A673 (cell line): ENCODE data around the gene HOXD9. TPM values are rescaled to one million over a fixed set of nuclear protein-coding genes. Genes with fewer than 3 reads are reported as not detected.
A peak's percentile ranks its signal among the peaks of the same experiment; 100 is the strongest.

Experiments used
- BruUV-seq: library from RNA; stranded (reverse); fragments of 400-500 nt; replicated peaks from 2 replicates; lab custom pipeline; 2021; lab: Mats Ljungman, UMichigan
- CTCF ChIA-PET: fragments of 300-600 bp; sonication (Branson Sonifier 250); formaldehyde crosslinking; loops from one replicate; lab custom pipeline; 2022; ENCODE audit warnings: antibody characterized with exemption; lab: Charles Lee
- POLR2A ChIA-PET: fragments of 300-600 bp; sonication (Branson Sonifier 250); formaldehyde crosslinking; loops from one replicate; lab custom pipeline; 2022; ENCODE audit warnings: antibody characterized with exemption; ENCODE audit not compliant: low non-redundant PET; lab: Charles Lee
- DNase-seq: peaks from one replicate; pipeline ENCODE4 v3.0.0-alpha.2; 2015; ENCODE audit warnings: low spot score
- H3K27ac ChIP-seq: fragments of 200-600 bp; sonication (generic); 2 replicates; pipeline ENCODE4 v1.5.1; 2016; ENCODE audit warnings: mixed run types, low read depth, mild to moderate bottlenecking, mixed read lengths, antibody characterized with exemption, low read length; ENCODE audit not compliant: poor library complexity, severe bottlenecking
- H3K27me3 ChIP-seq: fragments of 200-600 bp; sonication (generic); replicated peaks from 2 replicates; pipeline ENCODE4 v1.6.1; 2017; ENCODE audit warnings: mixed run types, low read depth, mild to moderate bottlenecking, mixed read lengths, antibody characterized with exemption, low read length; ENCODE audit not compliant: insufficient read depth, poor library complexity
- H3K36me3 ChIP-seq: fragments of 200-600 bp; sonication (generic); 2 replicates; pipeline ENCODE4 v1.6.1; 2016; ENCODE audit warnings: mixed run types, mild to moderate bottlenecking, mixed read lengths, antibody characterized with exemption, low read length; ENCODE audit not compliant: insufficient read depth, poor library complexity, severe bottlenecking
- H3K4me1 ChIP-seq: fragments of 200-600 bp; sonication (generic); 2 replicates; pipeline ENCODE4 v1.6.1; 2017; ENCODE audit warnings: mixed run types, mild to moderate bottlenecking, mixed read lengths, antibody characterized with exemption, low read length; ENCODE audit not compliant: insufficient read depth, poor library complexity, severe bottlenecking
- H3K4me3 ChIP-seq: fragments of 200-600 bp; sonication (generic); 2 replicates; pipeline ENCODE4 v1.5.1; 2016; ENCODE audit warnings: low read depth, mixed run types, mild to moderate bottlenecking, mixed read lengths, low read length; ENCODE audit not compliant: poor library complexity, severe bottlenecking
- H3K9me3 ChIP-seq: fragments of 200-600 bp; sonication (generic); 2 replicates; pipeline ENCODE4 v1.6.1; 2016; ENCODE audit warnings: mixed run types, low read depth, mild to moderate bottlenecking, mixed read lengths, antibody characterized with exemption, low read length; ENCODE audit not compliant: poor library complexity, severe bottlenecking
- CTCF ChIP-seq: fragments of 300-800, 200-600 bp; sonication (generic); conservative IDR thresholded peaks from 2 replicates; pipeline ENCODE4 v1.5.1; 2017; ENCODE audit warnings: low read depth, mild to moderate bottlenecking, antibody characterized with exemption, low read length, moderate library complexity, mixed read lengths
- EZH2 ChIP-seq: fragments of 200-600 bp; sonication (generic); IDR thresholded peaks from 2 replicates; pipeline ENCODE4 v1.6.1; 2017; ENCODE audit warnings: borderline replicate concordance, low read depth, mild to moderate bottlenecking, mixed read lengths, antibody characterized with exemption, low read length; ENCODE audit not compliant: poor library complexity, severe bottlenecking
- intact Hi-C: fragments of 100-400 bp; cut with micrococcal nuclease; formaldehyde crosslinking; loops from one replicate; pipeline ENCODE4 v1.10.0; 2022; ENCODE audit not compliant: unreplicated experiment
- total RNA-seq: library from RNA; stranded (reverse); gene quantifications from 2 replicates; pipeline ENCODE4 v1.2.3, GENCODE V29; 2021

HOXD9 gene
- total RNA-seq, 1 experiment from 2014 or later, result 63.0 TPM

- DNase-seq, result peak; percentile 73
- intact Hi-C loops, result loop anchor here (2.0 to 5.0 kb wide), 4 partner anchors 719 to 884 kb away; no protein-coding TSS in a partner anchor
- no peaks in the 10 kb centered on the region for H3K36me3 ChIP-seq
- CTCF ChIA-PET, result interaction anchor here (1.0 to 1.9 kb wide), 4 partner anchors 11 to 835 kb away, joined by 4 to 9 read pairs (median 6); no protein-coding TSS in a partner anchor
- peak overlapping the region; percentile 45 for H3K4me3 ChIP-seq
- H3K9me3 ChIP-seq, result no peaks in the 10 kb centered on the region
- H3K4me1 ChIP-seq, result peaks cover 20% of the 10 kb centered on the region
- peak; percentile 15 for TF ChIP-seq EZH2
- peak; percentile 89 for TF ChIP-seq CTCF
- peaks cover 49% of the 10 kb centered on the region for H3K27me3 ChIP-seq
- no TSS peak for BruUV-seq
- POLR2A ChIA-PET, result no interaction called here
- no peak overlapping the region for H3K27ac ChIP-seq
Observed at GRCh38 chr2:176085861-176086771, 36.4 kb upstream of the HOXD9 start.

GRCh38 chr2:176087330-176088047 lies 35.0 kb upstream of the HOXD9 start:
- no peak overlapping the region for H3K4me3 ChIP-seq
- DNase-seq, result no peak
- CTCF ChIA-PET, result interaction anchor here (1.2 kb wide), 1 partner anchor 10 kb away, joined by 3 read pairs; no protein-coding TSS in a partner anchor
- no peak overlapping the region for H3K27ac ChIP-seq
- BruUV-seq, result no TSS peak
- H3K4me1 ChIP-seq, result peaks cover 19% of the 10 kb centered on the region
- no peak for TF ChIP-seq CTCF
- POLR2A ChIA-PET, result interaction anchor here (0.5 kb wide), 1 partner anchor 365 kb away, joined by 4 read pairs; no protein-coding TSS in a partner anchor
- H3K27me3 ChIP-seq, result peaks cover 35% of the 10 kb centered on the region
- no peaks in the 10 kb centered on the region for H3K36me3 ChIP-seq
- H3K9me3 ChIP-seq, result no peaks in the 10 kb centered on the region
- intact Hi-C loops, result loop anchor here (5.0 kb wide), 3 partner anchors 775 to 885 kb away; no protein-coding TSS in a partner anchor
